ENCODE data around the gene ELL.
A peak's percentile ranks its signal among the peaks of the same experiment; 100 is the strongest.

Gene ELL

DNA sequence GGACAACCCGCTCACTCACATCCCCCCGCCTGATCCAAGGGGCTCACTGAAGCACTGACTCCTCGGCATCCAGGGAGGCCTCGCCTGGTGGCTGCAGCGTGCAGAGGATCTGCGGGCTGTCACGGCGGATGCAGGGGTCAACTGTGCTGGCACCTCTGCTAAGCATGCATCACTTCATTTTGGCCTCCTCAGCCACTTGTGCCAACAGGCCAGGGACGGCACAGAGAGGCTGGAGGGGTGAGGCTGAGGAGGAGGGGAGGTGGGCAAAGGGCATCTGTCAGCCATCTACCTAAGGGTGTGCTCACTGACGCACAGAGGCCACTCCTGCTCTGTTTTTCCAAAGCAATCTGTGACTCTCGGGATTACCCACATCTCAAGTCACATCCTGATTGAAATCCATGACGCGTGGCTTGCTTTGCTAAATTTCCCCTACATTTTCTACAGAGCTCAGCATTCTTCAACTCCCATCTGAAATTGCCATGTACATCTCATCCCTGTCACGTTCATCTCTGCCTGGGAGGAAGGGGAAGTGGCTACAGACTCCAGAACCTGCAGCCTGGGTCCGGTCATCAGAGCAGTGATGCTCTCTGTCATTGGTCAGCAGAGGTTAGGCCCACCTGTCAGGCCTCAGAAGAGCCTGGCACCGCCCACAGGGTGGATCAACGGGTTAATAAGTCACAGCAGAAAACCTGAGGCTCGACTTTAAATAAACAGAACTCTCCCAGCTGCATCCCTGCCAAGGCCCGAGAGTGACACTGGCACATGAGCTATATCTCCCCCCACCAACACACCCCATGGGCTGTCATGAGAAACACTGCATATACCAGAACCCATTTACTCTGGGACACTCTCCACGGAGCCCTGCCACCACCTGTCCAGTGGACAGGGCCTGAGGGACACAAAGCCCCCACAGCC lies 17.6 kb downstream of the ELL start:
- no peak for DNase-seq

DNA sequence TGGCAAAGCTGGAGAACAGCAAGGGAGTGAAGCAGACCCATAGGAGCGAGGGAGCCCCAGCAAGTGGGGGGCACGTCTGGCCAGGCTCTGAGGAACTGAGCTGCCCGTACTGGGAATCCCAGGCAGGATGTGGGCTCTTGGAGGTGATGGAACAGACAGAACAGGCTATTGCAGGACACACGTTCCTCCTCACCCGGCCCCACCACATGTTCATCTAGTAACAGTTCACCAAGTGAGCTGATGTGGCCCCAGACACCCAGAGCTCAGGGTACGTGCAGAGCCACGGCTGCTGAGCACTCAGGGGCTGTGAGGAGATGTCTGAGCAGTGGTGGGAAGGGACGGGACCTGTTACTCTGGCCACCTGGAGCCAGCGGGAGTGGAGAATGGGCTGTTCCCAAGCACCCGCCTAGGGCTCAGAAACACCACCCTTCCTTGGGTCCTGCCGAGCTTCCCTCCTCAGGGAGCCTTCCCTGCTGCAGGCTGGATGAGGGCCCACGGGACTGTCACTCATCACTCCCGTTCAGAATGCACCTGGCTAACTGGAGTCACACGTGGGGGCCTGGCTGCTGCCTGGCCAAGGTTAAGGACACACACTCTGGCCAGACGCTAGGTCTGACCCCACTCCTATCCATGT lies 18.4 kb downstream of the ELL start:
- peak; percentile 39 for DNase-seq

DNA sequence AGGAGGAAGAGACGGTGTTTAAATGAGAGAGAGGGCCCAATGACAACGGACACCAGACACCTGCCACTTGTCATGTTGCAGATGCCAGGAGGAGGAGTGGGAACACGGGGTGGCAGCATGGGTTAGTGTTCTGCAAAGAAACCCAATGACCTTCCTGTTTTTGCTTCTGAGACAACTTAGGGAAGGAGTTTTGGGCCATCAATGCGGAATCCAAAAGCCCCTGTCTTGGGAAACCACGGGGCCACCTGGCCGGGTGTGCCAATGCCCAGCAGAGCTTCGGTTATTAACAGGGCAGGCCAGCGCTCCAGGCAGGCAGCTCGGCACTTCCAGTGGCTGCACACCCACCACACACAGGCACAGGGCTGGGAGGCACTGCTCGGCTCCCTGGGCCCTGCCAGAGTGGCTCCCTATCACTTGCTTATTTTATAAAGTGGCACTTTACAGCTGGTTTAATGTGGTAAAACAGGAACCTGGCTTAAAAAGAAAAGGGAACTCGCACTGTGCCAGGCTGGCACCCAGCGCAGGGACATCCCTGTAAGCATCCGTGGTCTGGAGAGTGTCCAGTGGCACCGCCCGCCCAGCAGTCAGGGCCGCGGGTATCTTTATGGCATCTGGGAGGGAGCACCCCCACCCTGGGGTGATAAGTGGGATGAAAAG lies 19.1 kb downstream of the ELL start:
- DNase-seq, result peak; percentile 88

DNA sequence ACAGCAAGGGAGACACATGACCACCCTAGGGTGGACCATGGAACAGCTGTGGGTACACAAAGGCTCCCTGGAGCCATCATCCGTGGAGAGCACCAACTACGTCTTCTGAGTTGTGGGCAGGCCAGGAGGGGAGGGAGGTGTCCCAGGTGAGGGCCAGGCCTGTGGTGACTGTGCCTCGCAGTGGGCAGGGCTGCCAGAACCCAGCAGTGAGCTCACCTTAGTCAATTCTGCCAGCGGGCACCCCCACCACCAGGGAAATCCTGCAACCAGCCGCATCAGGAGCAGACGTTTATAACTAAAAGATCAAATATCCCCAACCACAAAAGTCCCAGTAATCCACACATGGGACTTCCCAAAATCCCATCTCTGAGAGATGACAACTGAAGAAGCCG lies 19.6 kb downstream of the ELL start:
- DNase-seq, result no peak

GRCh38 chr19:18501832-18502231 lies 20.0 kb downstream of the ELL start:
- peak; percentile 69 for DNase-seq

DNA sequence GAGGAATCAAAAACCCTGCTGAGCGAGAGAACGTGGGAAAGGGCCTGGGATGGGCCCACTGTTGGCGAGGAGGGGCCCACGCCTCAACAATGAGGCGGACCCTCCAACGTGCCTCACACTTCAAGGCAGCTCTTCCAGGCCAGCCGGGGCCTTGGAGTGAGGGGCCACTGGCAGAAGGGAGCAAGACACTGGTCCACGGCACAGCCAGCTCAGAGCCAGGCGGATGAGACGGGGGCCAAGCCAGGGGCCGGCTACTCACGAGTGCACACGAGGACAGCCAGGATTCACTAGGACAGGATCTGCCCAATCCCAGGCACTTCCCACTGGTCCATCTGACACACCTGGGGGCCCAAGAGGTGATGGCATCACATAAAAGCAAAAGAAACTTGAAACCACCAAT lies 20.5 kb downstream of the ELL start:
- no peak for DNase-seq

DNA sequence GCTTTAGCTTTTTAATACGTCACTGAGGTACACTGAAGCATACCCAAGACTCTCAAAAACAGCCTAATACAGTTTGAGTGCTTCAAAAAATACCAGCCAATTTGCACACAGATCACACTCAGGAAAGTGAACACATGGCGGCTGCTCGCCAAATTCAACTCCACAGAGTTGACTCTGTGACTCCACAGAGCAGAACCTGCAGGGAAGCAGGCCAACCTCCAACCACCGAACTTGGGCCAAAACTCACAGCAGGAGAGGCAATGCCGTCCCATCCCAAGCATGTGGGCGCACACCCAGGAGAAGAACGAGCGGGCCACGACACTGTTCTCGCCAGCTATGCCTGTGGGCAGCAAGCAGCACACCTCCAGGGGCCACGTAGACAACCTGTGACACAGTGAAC lies 21.1 kb downstream of the ELL start:
- DNase-seq, result no peak

DNA sequence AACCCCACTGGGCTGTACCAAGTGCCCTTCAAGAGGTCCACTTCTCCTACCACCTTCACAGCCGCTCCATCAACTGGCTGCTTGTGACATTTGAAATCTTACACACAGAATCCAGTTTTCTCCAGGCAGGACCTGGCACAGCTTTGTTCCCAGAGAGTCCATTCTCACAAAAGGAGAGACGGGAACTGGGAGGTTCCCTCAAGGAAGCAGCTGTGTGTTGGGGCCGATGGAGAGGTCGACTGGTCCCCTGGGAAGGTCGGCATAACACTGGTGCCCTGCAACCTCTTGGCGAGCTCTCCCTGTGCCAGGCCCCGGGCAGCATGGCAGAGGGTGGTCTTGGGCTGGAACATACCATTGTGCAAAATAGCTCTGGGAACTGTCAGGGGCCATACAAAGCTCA lies 21.5 kb downstream of the ELL start:
- no peak for DNase-seq

GRCh38 chr19:18499055-18499775 lies 22.7 kb downstream of the ELL start:
- DNase-seq, result peak; percentile 71

- no peak for DNase-seq
These were observed 25.0 kb downstream of the ELL start for GRCh38 chr19:18496980-18497256.

GRCh38 chr19:18496167-18496979 lies 25.5 kb downstream of the ELL start:
- DNase-seq, result peak; percentile 81

- DNase-seq, result no peak
These were observed 26.5 kb downstream of the ELL start for GRCh38 chr19:18495204-18495911.

GRCh38 chr19:18494267-18494607 lies 27.6 kb downstream of the ELL start:
- no peak for DNase-seq

GRCh38 chr19:18493440-18494266 lies 28.2 kb downstream of the ELL start:
- no peak for DNase-seq

- no peak for DNase-seq
These were observed 29.6 kb downstream of the ELL start for GRCh38 chr19:18491995-18492953.

DNA sequence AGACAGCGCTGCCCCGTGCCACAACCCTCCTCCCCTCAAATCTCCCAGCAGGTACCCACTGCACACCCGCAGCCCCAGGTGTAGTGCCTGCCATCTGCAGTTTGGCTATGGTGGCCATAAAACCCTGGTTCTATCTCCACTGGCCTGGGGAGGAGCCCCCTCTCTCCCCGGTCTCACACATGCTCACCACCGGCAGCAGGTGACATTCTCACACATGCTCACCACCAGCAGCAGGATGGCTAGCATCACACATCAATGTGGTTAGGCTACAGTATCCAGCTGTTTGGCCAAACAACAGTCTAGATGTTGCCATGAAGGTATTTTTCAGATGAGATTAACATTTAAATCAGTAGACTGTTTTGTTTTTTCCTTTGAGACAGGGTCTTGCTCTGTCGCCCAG lies 31.1 kb downstream of the ELL start:
- DNase-seq, result no peak

GRCh38 chr19:18489627-18490184 lies 32.2 kb downstream of the ELL start:
- no peak for DNase-seq

DNA sequence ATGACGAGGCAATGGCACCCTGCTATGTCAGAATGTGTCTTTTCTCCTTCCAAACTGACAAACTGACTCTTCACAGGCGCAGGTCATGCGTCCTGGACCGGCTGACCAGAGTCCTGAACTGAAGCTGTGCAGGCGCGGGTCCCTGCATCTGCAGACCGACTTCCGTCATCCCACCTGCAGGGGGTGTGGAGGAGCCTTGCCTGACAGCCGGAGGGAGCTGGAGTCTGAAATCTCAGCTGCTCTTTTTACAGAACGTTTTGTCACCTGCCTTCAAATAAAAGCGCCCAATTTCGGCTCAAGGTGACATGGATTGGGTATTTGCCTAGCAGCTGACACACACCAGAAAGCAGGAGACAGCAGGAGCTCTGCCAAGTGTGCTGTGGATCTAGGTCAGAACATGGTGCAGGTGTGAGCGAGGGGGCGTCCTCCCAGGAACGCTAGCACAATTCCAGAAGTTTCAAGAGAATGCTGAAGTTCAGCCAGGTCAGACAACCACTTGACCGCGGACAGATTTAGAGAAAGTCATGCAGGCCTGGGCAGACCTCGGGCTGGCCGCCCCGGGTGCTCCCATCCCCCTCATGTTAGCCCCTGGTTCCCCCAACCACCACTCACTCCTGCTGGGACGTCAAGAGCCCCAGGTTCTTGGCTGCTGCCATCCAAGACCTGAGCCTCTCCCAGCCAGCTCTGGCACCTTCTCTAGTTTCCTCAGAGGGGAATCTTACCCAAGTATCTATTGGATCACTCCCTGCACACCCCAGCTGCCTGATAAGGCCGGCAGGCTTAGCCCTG lies 32.8 kb downstream of the ELL start:
- DNase-seq, result no peak

GRCh38 chr19:18488403-18488723 lies 33.5 kb downstream of the ELL start:
- DNase-seq, result no peak
